GM18873 (cell line): Measurements from ENCODE around the gene DNAJB4.
"Not testable (repeated sequence)": the region's sequence is repeated elsewhere in the genome, so short reads cannot be mapped to it uniquely, and the experiment has no call there.

ENCODE experiments used
- ATAC-seq: cut with Tn5 transposase; IDR thresholded peaks from one replicate; pipeline ENCODE4 v1.9.1; 2021; ENCODE audit warnings: mild to moderate bottlenecking, moderate library complexity, moderate number of reproducible peaks; ENCODE audit not compliant: unreplicated experiment, low FRiP score

Gene DNAJB4

DNA sequence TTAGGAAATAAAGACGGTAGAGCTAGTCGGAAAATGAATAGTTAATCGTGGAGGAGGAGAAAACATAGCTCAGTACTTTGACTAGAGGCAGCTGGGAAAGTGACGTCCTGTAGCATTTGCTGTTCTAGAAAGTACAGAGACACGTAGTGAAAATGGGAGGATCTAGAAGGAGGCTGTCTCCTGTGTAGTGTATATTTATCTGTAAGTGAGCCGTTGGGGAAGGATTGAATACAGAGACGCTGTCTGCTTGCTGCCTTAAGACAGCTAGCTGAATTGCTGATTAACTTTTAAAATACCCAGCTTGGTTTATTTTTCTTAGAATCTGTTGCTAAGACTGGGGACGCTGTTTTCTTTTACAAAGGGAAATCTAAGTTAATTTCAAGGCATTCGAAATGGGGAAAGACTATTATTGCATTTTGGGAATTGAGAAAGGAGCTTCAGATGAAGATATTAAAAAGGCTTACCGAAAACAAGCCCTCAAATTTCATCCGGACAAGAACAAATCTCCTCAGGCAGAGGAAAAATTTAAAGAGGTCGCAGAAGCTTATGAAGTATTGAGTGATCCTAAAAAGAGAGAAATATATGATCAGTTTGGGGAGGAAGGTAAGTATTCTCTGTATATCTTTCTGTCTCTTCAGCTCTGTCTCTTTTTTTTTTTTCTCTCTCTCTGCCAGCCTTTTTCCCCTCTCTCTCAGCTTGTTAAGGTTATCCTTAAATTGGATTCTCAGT, at the start of gene DNAJB4:
TSS of gene DNAJB4 (plus strand) at position 221 of the 729 bp plus-strand sequence. CDS start at position 393, 172 bp downstream.
- ATAC-seq: peak; percentile 99

DNA sequence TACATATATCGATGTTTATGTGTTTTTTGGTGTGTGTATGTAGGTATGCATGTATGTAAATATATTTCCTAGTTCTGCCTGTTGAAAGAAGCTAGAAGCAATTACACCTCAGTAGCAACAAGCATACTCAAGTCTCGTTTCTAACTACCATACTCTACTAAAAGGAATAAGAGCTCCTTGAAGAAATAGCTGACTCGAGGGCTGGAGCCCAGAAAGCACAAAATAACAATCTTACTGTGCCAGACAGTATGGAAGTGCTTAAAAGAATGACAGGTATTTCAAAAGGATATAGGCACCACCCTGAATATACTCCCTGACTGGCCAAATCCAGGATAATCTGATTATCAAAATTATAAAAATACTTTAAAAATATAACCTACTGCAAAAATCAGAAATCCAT, 49.0 kb upstream of the DNAJB4 start:
- no peak for ATAC-seq

GRCh38 chr1:77956464-77956863, 48.3 kb upstream of the DNAJB4 start:
- no peak for ATAC-seq

DNA sequence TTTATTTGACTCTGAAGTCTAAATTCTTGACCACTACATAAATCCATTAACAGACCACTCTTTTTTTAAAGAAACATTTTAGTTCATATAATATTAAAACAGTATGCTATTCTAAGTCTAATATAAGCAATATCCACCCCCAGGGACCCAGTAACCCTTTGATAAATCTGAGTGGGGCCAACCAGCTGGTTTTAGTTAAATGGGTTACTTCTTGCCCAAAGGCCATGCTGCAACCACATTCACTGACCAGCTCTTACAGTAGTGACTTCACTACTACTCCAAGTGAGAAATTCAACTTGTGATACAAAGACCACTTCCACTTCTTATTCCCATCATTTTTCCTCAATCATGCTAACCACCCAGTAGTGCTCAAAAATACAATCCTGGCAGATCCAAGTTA, 46.3 kb upstream of the DNAJB4 start:
- ATAC-seq: no peak

DNA sequence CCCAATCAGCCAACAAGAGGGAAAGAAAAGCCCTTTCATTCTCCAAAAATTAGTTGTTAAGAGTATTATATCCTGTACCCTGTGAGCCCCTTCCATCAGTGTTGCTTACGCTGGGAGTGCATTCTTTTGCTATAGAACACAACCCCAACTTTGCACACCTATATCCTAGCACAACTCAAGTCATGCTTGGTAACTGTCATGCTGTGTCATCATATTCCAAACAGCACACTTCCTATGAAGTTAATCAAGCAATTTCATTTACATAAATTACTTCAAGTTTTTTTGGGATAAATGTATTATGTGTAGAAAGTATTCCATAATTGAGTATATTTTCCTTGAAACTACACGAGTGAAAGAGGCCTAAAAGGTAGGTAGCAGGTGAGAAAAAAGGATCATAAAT, 45.9 kb upstream of the DNAJB4 start:
- no peak for ATAC-seq

- ATAC-seq: no peak
Observed at GRCh38 chr1:77961392-77961791, 43.3 kb upstream of the DNAJB4 start.

DNA sequence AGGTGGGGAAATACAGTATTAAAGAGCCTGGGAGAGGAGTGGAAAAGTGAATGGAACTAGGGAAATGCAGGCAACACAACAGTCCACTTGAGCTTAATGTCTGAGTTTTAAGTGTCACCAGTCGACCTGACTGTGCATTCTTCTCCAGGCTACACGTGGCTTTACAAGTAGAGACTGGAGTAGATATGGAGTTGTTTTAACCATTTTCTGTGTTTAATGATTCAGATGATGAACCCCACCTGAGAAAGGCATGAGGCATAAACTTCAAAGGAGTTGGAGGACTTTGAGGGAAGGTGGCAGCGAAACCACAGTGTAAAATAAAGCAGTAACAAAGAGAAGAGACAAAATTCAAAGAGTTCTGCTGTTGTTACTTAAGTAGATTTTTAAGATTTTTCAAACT, 38.4 kb upstream of the DNAJB4 start:
- ATAC-seq: no peak

DNA sequence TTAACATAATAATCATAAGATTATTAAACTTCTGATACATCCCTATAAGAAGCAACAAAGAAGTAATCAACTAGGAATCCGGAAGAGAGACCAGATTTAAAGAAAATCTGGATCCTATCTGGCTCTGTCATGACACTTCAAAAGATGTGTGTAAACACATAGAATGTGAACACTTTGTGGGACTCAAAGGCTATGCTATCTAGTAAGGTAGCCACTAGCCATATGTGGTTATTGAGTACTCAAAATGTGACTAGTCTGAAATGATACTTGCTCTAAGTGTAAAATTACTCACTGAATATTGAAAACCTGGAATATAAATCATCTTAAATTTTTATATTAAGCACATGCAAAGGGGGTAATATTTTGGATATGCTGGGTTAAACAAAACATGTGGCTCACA, 34.5 kb upstream of the DNAJB4 start:
- no peak for ATAC-seq

GRCh38 chr1:77972080-77972479, 32.7 kb upstream of the DNAJB4 start:
- ATAC-seq: no peak

DNA sequence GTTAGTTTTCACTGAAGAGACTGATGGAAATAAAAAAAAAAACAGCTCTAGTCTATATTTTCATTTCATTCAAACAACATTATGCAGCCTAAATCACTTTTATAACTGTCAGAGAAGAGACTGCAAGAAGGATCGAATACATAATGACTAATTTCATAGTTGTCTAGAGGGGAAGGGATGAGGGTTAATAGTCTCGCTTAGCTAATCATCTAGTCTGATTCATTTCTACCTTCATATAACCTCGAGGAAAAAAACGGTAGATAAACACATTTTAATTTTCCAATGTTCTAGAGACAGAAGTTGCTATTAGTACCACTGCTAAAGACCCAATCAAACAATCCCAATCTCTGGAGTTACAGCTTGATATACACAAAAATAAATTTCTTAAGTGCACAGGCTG, 29.4 kb upstream of the DNAJB4 start:
- no peak for ATAC-seq

DNA sequence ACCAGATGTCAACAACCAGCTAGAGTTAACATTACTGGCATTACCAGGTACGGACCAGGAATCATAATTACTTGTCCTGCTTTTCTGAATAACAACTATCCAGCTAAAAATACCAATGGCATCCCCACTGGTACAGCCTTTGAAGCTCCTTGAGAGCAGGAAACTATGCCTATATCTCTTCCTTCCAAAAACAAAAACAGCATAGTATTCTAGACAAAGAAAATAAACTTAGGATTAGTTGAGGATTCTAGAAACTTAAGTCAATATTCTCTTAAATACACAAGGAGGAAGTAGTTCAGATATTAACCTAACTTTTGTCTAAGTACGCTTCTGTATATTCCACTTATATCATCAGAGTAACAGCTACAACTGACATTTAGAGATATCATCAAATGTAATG, 28.8 kb upstream of the DNAJB4 start:
- no peak for ATAC-seq

DNA sequence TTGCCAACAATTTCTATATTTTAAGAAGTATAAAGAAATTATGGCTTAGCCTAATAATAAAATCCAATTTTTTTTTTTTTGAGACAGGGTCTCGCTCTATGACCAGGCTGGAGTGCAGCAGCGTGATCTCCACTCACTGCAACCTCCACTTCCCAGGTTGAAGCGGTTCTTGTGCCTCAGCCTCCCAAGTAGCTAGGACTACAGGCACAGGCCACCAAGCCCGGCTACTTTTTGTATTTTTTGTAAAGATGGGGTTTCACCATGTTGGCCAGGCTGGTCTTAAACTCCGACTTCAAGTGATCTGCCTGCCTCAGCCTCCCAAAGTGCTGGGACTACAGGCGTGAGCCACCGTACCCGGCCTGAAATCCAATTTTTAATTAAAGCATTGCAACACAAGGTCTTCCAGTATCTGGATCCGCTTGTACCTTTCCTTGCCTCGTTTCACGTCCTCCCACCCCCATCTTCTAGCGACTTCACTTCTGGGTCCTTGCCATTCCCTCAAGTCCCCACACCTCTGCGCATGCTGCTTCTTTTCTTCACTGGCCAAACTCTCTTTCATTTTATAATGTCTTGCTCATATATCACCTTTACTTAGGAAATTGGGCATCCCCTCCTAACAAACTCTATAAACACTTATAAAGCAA, 28.2 kb upstream of the DNAJB4 start:
- no peak for ATAC-seq

DNA sequence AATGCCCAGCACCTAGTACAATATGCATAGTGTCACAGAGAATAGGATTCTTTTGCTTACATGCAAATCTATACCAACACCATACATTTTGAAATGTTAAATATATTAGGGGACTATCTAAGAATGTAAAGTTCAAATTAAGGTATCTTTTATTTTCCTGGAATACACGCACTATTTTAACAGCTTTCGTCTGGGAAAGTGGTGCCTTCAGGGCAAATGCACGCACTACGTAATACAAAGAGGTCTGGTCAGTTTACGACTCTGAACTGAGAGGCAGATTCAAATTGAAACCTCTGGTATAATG, 26.8 kb upstream of the DNAJB4 start:
- ATAC-seq: peak; percentile 0

GRCh38 chr1:77978293-77978968, 26.3 kb upstream of the DNAJB4 start:
- ATAC-seq: peak; percentile 73

GRCh38 chr1:77978969-77979876, 25.5 kb upstream of the DNAJB4 start, which contains the start of gene FUBP1:
TSS of gene FUBP1 (minus strand) at chr1:77979072. CDS start at chr1:77979004, 68 bp downstream.
- ATAC-seq: peak; percentile 68

GRCh38 chr1:77983352-77983996, 21.3 kb upstream of the DNAJB4 start:
- ATAC-seq: not testable (repeated sequence)

GRCh38 chr1:77983997-77984355, 20.8 kb upstream of the DNAJB4 start:
- ATAC-seq: no peak

GRCh38 chr1:77984629-77985028, 20.1 kb upstream of the DNAJB4 start:
- no peak for ATAC-seq

- no peak for ATAC-seq
Observed at GRCh38 chr1:77986810-77987209, 17.9 kb upstream of the DNAJB4 start.

DNA sequence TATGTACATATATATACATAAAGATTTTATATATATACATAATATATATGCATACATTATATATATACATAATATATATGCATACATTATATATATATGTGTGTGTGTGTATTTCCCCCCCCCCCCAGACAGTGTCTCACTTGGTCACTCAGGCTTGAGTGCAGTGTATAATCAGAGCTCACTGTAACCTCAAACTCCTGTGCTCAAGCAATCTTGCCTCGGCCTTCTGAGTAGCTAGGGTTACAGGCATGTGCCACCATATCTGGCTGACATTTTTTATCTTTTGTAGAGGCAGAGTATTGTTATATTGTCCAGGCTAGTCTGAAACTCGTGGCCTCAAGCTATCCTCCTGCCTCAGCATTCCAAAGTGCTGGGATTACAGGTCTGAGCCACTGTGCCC, 16.8 kb upstream of the DNAJB4 start:
- no peak for ATAC-seq
